Neural cell (in vitro differentiated cells): ENCODE measurements around the gene TMEM30A.

Experiments used
- CTCF ChIP-seq: fragments of 450-650 bp; IDR thresholded peaks from 2 replicates; pipeline ENCODE4 v1.5.1; 2014; ENCODE audit warnings: antibody characterized with exemption, mild to moderate bottlenecking, moderate library complexity; ENCODE audit not compliant: poor library complexity, severe bottlenecking
- EP300 ChIP-seq: fragments of 450-650 bp; conservative IDR thresholded peaks from 2 replicates; pipeline ENCODE4 v1.6.1; 2014; ENCODE audit warnings: antibody characterized with exemption, mild to moderate bottlenecking, moderate library complexity; ENCODE audit not compliant: poor library complexity, severe bottlenecking
- EZH2 ChIP-seq: fragments of 200-600, 300-800 bp; shearing (Covaris generic), sonication (generic); IDR thresholded peaks from 2 replicates; pipeline ENCODE4 v1.6.1; 2014; ENCODE audit warnings: antibody characterized with exemption, low read length, borderline replicate concordance, mild to moderate bottlenecking; ENCODE audit not compliant: insufficient read depth, poor library complexity, severe bottlenecking
- POLR2AphosphoS5 ChIP-seq: IDR thresholded peaks from 2 replicates; pipeline ENCODE4 v1.6.1; 2012
- RAD21 ChIP-seq: fragments of 450-650 bp; conservative IDR thresholded peaks from 2 replicates; pipeline ENCODE4 v1.6.1; 2014; ENCODE audit warnings: antibody characterized with exemption, mild to moderate bottlenecking, moderate library complexity
- SMC3 ChIP-seq: fragments of 450-650 bp; conservative IDR thresholded peaks from 2 replicates; pipeline ENCODE4 v1.6.1; 2014; ENCODE audit warnings: antibody characterized with exemption, mild to moderate bottlenecking, moderate library complexity; ENCODE audit not compliant: poor library complexity
- TAF1 ChIP-seq: IDR thresholded peaks from 2 replicates; pipeline ENCODE4 v1.6.1; 2012; ENCODE audit warnings: low read depth
- TF ChIP-seq, protein P1 (sequence below): IDR thresholded peaks from 2 replicates; pipeline ENCODE4 v1.6.1; 2012; ENCODE audit warnings: borderline replicate concordance

- TF ChIP-seq CTCF, result no peak
- TF ChIP-seq RAD21, result no peak
- no peak for TF ChIP-seq POLR2AphosphoS5
- TF ChIP-seq EP300, result no peak
- TF ChIP-seq EZH2, result no peak
- TF ChIP-seq, protein P1, sequence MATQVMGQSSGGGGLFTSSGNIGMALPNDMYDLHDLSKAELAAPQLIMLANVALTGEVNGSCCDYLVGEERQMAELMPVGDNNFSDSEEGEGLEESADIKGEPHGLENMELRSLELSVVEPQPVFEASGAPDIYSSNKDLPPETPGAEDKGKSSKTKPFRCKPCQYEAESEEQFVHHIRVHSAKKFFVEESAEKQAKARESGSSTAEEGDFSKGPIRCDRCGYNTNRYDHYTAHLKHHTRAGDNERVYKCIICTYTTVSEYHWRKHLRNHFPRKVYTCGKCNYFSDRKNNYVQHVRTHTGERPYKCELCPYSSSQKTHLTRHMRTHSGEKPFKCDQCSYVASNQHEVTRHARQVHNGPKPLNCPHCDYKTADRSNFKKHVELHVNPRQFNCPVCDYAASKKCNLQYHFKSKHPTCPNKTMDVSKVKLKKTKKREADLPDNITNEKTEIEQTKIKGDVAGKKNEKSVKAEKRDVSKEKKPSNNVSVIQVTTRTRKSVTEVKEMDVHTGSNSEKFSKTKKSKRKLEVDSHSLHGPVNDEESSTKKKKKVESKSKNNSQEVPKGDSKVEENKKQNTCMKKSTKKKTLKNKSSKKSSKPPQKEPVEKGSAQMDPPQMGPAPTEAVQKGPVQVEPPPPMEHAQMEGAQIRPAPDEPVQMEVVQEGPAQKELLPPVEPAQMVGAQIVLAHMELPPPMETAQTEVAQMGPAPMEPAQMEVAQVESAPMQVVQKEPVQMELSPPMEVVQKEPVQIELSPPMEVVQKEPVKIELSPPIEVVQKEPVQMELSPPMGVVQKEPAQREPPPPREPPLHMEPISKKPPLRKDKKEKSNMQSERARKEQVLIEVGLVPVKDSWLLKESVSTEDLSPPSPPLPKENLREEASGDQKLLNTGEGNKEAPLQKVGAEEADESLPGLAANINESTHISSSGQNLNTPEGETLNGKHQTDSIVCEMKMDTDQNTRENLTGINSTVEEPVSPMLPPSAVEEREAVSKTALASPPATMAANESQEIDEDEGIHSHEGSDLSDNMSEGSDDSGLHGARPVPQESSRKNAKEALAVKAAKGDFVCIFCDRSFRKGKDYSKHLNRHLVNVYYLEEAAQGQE, result no peak
- no peak for TF ChIP-seq SMC3
- TF ChIP-seq TAF1, result no peak
Observed at GRCh38 chr6:75217193-75217592, 67.4 kb downstream of the TMEM30A start.
